Cardiac fibroblast (primary cell): ENCODE measurements around the gene SCARF2.

ENCODE experiments used
- DNase-seq, 2 donors: peaks; one replicate each; pipeline versions ENCODE4 v3.0.0 to v3.0.0-alpha.2; 2010; ENCODE audit warnings: low read depth in 2 of 2
- H3K4me3 ChIP-seq, 2 donors: replicated peaks in 1 of 2; 1 replicate in 1 of 2; 2 replicates in 1 of 2; pipeline ENCODE4 v1.5.1; 2011; ENCODE audit warnings: low read depth in 2 of 2, low read length in 2 of 2, mild to moderate bottlenecking in 2 of 2, moderate library complexity in 1 of 2
- TF ChIP-seq, protein P1 (sequence below): IDR thresholded peaks from one replicate; pipeline ENCODE4 v1.5.1; 2011; ENCODE audit warnings: low read depth, mild to moderate bottlenecking, low read length, inconsistent platforms

Gene SCARF2

DNA sequence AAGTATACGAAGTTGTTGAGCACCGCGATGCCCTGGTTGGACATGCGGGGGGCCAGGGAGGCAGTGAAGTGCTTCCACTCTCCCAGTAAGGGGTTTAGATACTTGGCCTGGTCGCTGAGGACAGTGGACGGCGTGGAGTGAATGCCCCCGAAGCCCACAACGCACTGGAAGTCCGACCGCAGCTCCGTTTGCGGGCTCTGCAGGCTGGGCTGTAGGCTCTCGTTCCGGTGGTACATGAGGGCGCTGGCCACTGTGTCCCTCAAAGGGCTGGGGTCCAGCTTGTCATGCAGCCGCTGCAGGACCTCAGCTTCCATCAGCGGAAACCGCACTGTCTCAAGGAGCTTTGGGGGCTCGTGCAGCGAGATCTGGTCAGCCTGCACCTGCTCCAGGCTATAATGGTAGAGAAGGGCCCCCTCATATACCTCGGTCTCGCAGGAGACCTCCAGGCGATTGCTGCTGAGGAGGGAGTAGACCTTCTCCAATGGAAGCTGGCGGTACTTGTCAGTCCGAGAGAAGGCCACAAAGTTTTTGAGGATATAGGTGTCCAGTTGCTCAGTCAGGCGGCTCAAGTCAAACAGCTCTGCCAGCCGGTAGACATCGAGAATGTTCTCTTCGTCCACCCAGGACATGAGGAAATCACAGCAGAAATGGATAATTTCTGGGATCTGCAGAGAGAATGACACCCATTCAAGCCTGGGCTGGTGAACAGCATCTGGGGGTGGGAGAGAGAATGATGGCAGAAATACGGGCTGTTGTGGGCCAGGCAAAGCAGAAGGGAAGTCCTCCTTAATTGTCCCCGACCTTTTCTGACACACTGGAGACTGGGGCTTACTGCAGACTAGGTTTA is 27.5 kb upstream of the SCARF2 start:
- H3K4me3 ChIP-seq: no peak overlapping the region
- TF ChIP-seq, protein P1, sequence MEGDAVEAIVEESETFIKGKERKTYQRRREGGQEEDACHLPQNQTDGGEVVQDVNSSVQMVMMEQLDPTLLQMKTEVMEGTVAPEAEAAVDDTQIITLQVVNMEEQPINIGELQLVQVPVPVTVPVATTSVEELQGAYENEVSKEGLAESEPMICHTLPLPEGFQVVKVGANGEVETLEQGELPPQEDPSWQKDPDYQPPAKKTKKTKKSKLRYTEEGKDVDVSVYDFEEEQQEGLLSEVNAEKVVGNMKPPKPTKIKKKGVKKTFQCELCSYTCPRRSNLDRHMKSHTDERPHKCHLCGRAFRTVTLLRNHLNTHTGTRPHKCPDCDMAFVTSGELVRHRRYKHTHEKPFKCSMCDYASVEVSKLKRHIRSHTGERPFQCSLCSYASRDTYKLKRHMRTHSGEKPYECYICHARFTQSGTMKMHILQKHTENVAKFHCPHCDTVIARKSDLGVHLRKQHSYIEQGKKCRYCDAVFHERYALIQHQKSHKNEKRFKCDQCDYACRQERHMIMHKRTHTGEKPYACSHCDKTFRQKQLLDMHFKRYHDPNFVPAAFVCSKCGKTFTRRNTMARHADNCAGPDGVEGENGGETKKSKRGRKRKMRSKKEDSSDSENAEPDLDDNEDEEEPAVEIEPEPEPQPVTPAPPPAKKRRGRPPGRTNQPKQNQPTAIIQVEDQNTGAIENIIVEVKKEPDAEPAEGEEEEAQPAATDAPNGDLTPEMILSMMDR: no peak
- no peak for DNase-seq

DNA sequence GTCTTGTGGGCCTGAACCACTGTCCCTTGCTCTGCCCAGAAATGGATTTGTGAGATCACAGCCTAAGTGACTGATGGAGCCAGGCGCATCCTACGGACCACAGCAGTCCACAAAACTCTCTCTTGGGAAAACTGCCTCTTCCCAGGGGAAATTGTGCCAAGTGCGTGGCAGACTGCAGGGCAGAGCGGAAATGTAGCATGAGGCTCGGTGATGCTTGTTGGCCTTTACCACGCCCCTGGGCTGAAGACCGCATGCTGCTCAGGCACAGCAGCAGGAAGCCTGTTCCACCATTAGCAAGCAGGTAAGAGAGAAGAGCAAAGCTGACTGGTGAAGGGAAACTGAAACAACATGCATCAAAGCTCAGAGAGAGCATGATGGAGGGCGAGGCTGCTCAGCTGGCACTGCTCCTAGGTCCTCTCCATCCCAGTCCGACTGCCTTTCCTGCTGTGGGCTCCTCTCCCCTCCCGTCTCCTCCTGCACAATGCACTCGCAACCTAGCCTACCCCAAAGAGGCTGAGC is 26.5 kb upstream of the SCARF2 start:
- no peak overlapping the region for H3K4me3 ChIP-seq
- TF ChIP-seq, protein P1: no peak

DNA sequence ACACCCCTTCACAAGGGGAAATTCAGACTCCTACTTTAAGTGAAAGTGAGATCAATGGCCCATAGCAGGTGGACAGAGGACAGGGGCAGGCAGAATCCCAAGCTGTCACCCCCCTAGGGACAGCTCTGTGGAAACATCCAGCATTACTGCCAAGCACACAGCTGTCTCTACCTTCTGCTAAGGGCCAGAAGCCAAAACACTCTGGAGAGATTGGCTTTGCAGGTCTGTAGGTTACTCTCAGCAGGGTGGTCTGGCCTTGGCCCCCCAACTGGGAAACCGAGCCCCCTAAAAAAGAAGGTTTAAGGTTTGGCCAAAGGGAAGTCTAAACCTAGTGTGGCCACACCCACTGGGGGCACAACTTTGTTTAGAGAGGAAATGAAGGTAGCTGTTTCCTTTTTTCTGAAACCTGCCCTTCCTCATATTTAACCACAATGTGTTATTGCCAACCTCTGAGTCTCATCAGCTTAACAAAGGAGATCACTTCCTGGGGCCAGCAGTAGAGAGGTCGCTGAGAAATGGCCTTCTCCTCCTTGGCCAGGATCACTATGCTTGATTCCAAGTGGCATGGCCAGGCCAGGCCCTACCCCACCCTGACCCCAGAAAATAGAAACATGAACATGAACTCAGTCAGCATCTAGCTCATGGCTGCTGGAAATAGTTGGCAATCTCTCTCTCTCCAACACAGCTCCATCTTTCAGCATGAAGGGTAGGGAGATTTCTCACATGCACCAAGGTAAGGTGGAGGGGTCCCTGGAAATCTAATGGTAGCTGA is 25.9 kb upstream of the SCARF2 start:
- DNase-seq: no peak
- H3K4me3 ChIP-seq: no peak overlapping the region
- TF ChIP-seq, protein P1: no peak

More for the DNA sequence above, 26.5 kb upstream of the SCARF2 start:
- no peak for DNase-seq

DNA sequence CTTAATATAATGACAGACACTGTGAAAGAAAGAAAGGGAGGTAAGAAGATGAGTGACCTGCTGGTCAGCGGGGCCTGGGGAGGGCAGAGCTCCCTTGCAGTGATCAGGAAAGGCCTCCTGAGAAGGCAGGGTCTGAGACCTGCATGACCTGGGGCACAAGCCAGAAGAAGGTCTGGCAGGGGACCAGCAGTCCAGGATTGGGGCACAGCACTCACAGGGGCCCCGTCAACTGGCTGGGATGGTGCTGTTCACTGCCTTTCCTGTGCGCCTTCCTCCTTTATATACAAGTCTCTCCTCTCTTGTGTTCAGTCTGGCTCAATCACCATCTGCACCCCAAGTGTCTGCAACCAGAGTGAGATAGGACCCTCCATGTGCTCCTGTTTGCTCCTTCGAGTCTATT is 22.2 kb upstream of the SCARF2 start:
- no peak overlapping the region for H3K4me3 ChIP-seq
- TF ChIP-seq, protein P1: no peak
- no peak for DNase-seq

DNA sequence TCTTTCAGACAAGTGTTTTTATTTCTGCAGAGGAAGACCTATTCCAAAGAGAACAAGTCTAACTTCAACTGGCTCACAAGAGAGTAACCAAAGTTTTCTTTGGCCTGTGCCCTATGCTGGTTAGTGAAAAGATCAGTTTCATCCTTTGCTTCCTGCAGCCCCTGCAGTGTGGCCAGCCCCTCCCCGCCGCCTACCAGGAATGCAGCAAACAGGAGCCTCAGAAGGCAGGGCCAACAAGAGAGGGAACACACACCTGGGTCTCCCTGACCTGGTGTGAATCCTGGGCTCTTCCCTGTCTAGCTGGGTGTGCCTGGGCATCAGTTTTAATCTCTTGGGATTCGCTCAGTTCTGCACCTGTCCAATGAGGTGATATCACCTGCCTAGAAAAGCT is 21.5 kb upstream of the SCARF2 start:
- TF ChIP-seq, protein P1: no peak
- no peak for DNase-seq
- no peak overlapping the region for H3K4me3 ChIP-seq

DNA sequence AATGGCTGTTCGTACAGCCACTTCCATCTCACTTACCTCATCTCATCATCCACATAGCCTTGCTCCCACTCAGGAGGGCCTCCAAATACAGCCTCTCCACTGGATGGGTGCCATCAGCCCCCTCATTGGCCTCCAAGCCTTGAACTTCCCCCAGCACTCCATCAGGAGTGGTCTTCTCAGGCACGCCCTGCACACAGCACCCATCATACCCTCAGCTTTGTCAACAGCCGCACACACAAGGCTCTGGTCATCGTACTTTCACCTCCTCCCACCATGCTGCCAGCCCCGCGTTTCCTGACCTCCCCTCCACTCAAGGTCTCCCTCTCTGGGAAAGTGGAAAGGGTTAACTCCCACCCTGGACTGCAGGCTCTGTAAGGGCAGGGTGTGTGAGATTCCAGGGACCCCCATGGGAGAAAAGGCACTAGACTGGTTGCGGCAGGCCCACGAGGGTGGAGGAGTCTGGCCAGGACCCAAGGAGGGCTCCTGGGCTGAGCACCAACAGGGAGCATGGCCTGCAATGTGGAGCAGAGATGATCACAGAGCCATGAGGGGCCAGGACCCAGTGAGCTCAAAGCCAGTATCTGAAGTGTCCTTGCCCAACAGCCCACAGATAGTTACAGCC is 21.0 kb upstream of the SCARF2 start:
- H3K4me3 ChIP-seq: no peak overlapping the region
- TF ChIP-seq, protein P1: no peak
- DNase-seq: no peak
